H1 (cell line): ENCODE measurements around the gene EYA2. TPM values are rescaled to one million over a fixed set of nuclear protein-coding genes. Genes with fewer than 3 reads are reported as not detected.

ENCODE experiments used
- CTCF ChIA-PET: fragments of 300-600 bp; sonication (Branson Sonifier 250); formaldehyde crosslinking; loops from one replicate; lab custom pipeline; 2021; ENCODE audit not compliant: partially characterized antibody; lab: Charles Lee
- POLR2A ChIA-PET: fragments of 300-600 bp; sonication (Branson Sonifier 250); formaldehyde crosslinking; loops from one replicate; lab custom pipeline; 2021; ENCODE audit warnings: inconsistent platforms; ENCODE audit not compliant: partially characterized antibody; lab: Charles Lee
- DNase-seq, 2 experiments: peaks; one replicate each; pipeline versions ENCODE4 v3.0.0 to v3.0.0-alpha.2; 2010 to 2022; ENCODE audit warnings: low spot score in 2 of 2, low read depth in 1 of 2, mixed read lengths in 1 of 2
- FAIRE-seq: peaks from 2 replicates; lab custom pipeline; 2011; peaks lifted over from hg19 to GRCh38; lab: Jason Lieb, UNC
- H2AFZ ChIP-seq: 2 replicates; pipeline ENCODE4 v1.8.1; 2012; ENCODE audit warnings: low read length, inconsistent platforms
- H2AK5ac ChIP-seq: 2 replicates; pipeline ENCODE4 v1.6.1; 2013; ENCODE audit warnings: low read depth, low read length
- H2BK120ac ChIP-seq: replicated peaks from 2 replicates; pipeline ENCODE3; 2013; ENCODE audit warnings: low read depth, low read length, inconsistent platforms
- H2BK12ac ChIP-seq: 2 replicates; pipeline ENCODE4 v1.6.1; 2013; ENCODE audit warnings: low read depth, low read length
- H2BK15ac ChIP-seq: 2 replicates; pipeline ENCODE4 v1.6.1; 2013; ENCODE audit warnings: low read length
- H2BK20ac ChIP-seq: 2 replicates; pipeline ENCODE4 v1.6.1; 2013; ENCODE audit warnings: low read length
- H2BK5ac ChIP-seq: 2 replicates; pipeline ENCODE4 v1.6.1; 2013; ENCODE audit warnings: low read depth, low read length
- H3K14ac ChIP-seq: 2 replicates; pipeline ENCODE4 v1.6.1; 2013; ENCODE audit warnings: inconsistent platforms; ENCODE audit not compliant: insufficient read length
- H3K18ac ChIP-seq: 2 replicates; pipeline ENCODE4 v1.6.1; 2013; ENCODE audit warnings: low read length; ENCODE audit errors: extremely low read depth
- H3K23ac ChIP-seq: 2 replicates; pipeline ENCODE4 v1.6.1; 2013; ENCODE audit warnings: inconsistent platforms; ENCODE audit not compliant: insufficient read length
- H3K23me2 ChIP-seq: 2 replicates; pipeline ENCODE4 v1.6.1; 2013; ENCODE audit warnings: low read depth, low read length
- H3K27ac ChIP-seq: 2 replicates; pipeline ENCODE4 v1.6.1; 2011; ENCODE audit warnings: low read depth, low read length, inconsistent platforms
- H3K27me3 ChIP-seq, 4 experiments: replicated peaks in 1 of 4; 1 replicate in 1 of 4; 2 replicates in 3 of 4; pipeline versions ENCODE4 v1.6.1 to v1.8.1; 2011 to 2013; ENCODE audit warnings: low read length in 3 of 4, mild to moderate bottlenecking in 3 of 4, inconsistent platforms in 2 of 4, mixed read lengths in 2 of 4, moderate library complexity in 1 of 4; ENCODE audit not compliant: control insufficient read depth in 3 of 4, insufficient read depth in 3 of 4; ENCODE audit errors: extremely low read depth in 1 of 4
- H3K36me3 ChIP-seq, 4 experiments: 2 replicates each; pipeline versions ENCODE4 v1.6.1 to v1.8.1; 2011 to 2013; ENCODE audit warnings: mild to moderate bottlenecking in 4 of 4, low read length in 3 of 4, moderate library complexity in 2 of 4, control low read depth in 1 of 4, inconsistent platforms in 1 of 4; ENCODE audit not compliant: insufficient read depth in 4 of 4, control insufficient read depth in 2 of 4
- H3K4ac ChIP-seq: replicated peaks from 2 replicates; pipeline ENCODE3; 2013; ENCODE audit warnings: low read length, low read depth, mixed read lengths, inconsistent platforms; ENCODE audit not compliant: insufficient read length
- H3K4me1 ChIP-seq, 4 experiments: replicated peaks in 1 of 4; 1 replicate in 1 of 4; 2 replicates in 3 of 4; pipeline versions ENCODE4 v1.6.1 to v1.8.1; 2011 to 2013; ENCODE audit warnings: low read length in 3 of 4, inconsistent platforms in 2 of 4, mixed read lengths in 1 of 4; ENCODE audit not compliant: insufficient read depth in 4 of 4, control insufficient read depth in 3 of 4
- H3K4me2 ChIP-seq, 2 experiments: 2 replicates each; pipeline versions ENCODE4 v1.6.1 to v1.8.1; 2011 to 2013; ENCODE audit warnings: low read depth in 2 of 2, low read length in 2 of 2, control low read depth in 1 of 2, inconsistent platforms in 1 of 2, mild to moderate bottlenecking in 1 of 2; ENCODE audit not compliant: insufficient read depth in 1 of 2
- H3K4me3 ChIP-seq, 4 experiments: fragments of 200-600, 300-600 bp in 1 of 4; sonication (generic), shearing (Covaris generic), sonication (Bioruptor Twin) in 1 of 4; 2 replicates each; pipeline versions ENCODE4 v1.5.1 to v1.8.1; 2011 to 2016; ENCODE audit warnings: low read length in 4 of 4, low read depth in 3 of 4, control low read depth in 2 of 4, inconsistent platforms in 2 of 4, mild to moderate bottlenecking in 2 of 4, mixed read lengths in 1 of 4, moderate library complexity in 1 of 4; ENCODE audit not compliant: insufficient read depth in 2 of 4; ENCODE audit errors: extremely low read depth in 1 of 4
- H3K56ac ChIP-seq: replicated peaks from 2 replicates; pipeline ENCODE3; 2013; ENCODE audit warnings: low read depth, mild to moderate bottlenecking, mixed read lengths, low read length, inconsistent platforms; ENCODE audit not compliant: insufficient read length
- H3K79me1 ChIP-seq: 2 replicates; pipeline ENCODE4 v1.6.1; 2013; ENCODE audit warnings: low read depth, low read length, control low read depth
- H3K79me2 ChIP-seq, 2 experiments: 2 replicates each; pipeline versions ENCODE4 v1.6.1 to v1.8.1; 2012 to 2013; ENCODE audit warnings: low read length in 2 of 2, mild to moderate bottlenecking in 2 of 2, inconsistent platforms in 1 of 2; ENCODE audit not compliant: insufficient read depth in 2 of 2, control insufficient read depth in 1 of 2
- H3K9ac ChIP-seq, 4 experiments: replicated peaks in 1 of 4; 1 replicate in 1 of 4; 2 replicates in 3 of 4; pipeline versions ENCODE4 v1.6.1 to v1.8.1; 2011 to 2013; ENCODE audit warnings: low read depth in 3 of 4, low read length in 3 of 4, control low read depth in 2 of 4, mild to moderate bottlenecking in 2 of 4, moderate library complexity in 2 of 4, inconsistent platforms in 1 of 4; ENCODE audit errors: extremely low read depth in 1 of 4
- H3K9me3 ChIP-seq, 2 experiments: 2 replicates each; pipeline versions ENCODE4 v1.6.1 to v1.8.1; 2012 to 2013; ENCODE audit warnings: mild to moderate bottlenecking in 2 of 2, moderate library complexity in 2 of 2, control low read depth in 1 of 2, inconsistent platforms in 1 of 2, low read depth in 1 of 2, low read length in 1 of 2, mixed read lengths in 1 of 2; ENCODE audit not compliant: insufficient read depth in 2 of 2
- H4K20me1 ChIP-seq, 2 experiments: replicated peaks in 1 of 2; 2 replicates each; pipeline versions ENCODE3 to v1.8.1; 2011 to 2013; ENCODE audit warnings: inconsistent platforms in 2 of 2, low read length in 2 of 2, mild to moderate bottlenecking in 1 of 2; ENCODE audit not compliant: insufficient read depth in 2 of 2, control insufficient read depth in 1 of 2
- H4K5ac ChIP-seq: 2 replicates; pipeline ENCODE4 v1.6.1; 2013; ENCODE audit warnings: low read length, low read depth, mixed read lengths, inconsistent platforms; ENCODE audit not compliant: insufficient read length
- H4K8ac ChIP-seq: 2 replicates; pipeline ENCODE4 v1.8.0; 2013; ENCODE audit warnings: mild to moderate bottlenecking, moderate library complexity, low read length, inconsistent platforms; ENCODE audit not compliant: insufficient read depth; ENCODE audit errors: extremely low read depth
- H4K91ac ChIP-seq: replicated peaks from 2 replicates; pipeline ENCODE3; 2013; ENCODE audit warnings: low read length, mixed read lengths, inconsistent platforms; ENCODE audit not compliant: insufficient read length
- ASH2L ChIP-seq: fragments of 200-600, 300-600 bp; sonication (generic); IDR thresholded peaks from one replicate; pipeline ENCODE4 v1.7.1; 2017; ENCODE audit warnings: low read length
- CBX5 ChIP-seq: fragments of 300-800, 300-1000 bp; sonication (generic); IDR thresholded peaks from 2 replicates; pipeline ENCODE4 v1.7.1; 2016; ENCODE audit warnings: antibody characterized with exemption, low read length, low read depth
- CBX8 ChIP-seq: fragments of 300-800, 300-1000 bp; sonication (generic); IDR thresholded peaks from 2 replicates; pipeline ENCODE4 v1.7.1; 2016; ENCODE audit warnings: low read depth, low read length, borderline replicate concordance
- GABPA ChIP-seq: IDR thresholded peaks from 2 replicates; pipeline ENCODE4 v1.6.1; 2011; ENCODE audit warnings: mild to moderate bottlenecking, low read length, moderate library complexity, borderline replicate concordance; ENCODE audit not compliant: insufficient read depth
- HDAC6 ChIP-seq: IDR thresholded peaks from one replicate; pipeline ENCODE4 v1.7.1; 2012; ENCODE audit warnings: low read depth, mild to moderate bottlenecking, inconsistent platforms, low read length, moderate library complexity
- JUN ChIP-seq: IDR thresholded peaks from 2 replicates; pipeline ENCODE4 v1.6.1; 2011; ENCODE audit warnings: low read depth, mild to moderate bottlenecking, improper control_type of control experiment, low read length
- KDM4A ChIP-seq: IDR thresholded peaks from one replicate; pipeline ENCODE4 v1.7.1; 2012; ENCODE audit warnings: low read depth, mild to moderate bottlenecking, moderate library complexity, low read length, inconsistent platforms; ENCODE audit not compliant: severe bottlenecking
- POLR2A ChIP-seq, 2 experiments: IDR thresholded peaks; 1 replicate in 1 of 2; 2 replicates in 1 of 2; pipeline ENCODE4 v1.6.1; 2011; ENCODE audit warnings: low read depth in 2 of 2, low read length in 2 of 2, mild to moderate bottlenecking in 2 of 2; ENCODE audit errors: control extremely low read depth in 1 of 2
- RFX5 ChIP-seq: IDR thresholded peaks from 2 replicates; pipeline ENCODE4 v1.6.1; 2011; ENCODE audit warnings: low read depth, low read length, improper control_type of control experiment, borderline replicate concordance
- RNF2 ChIP-seq: fragments of 200-900, 300-1000 bp; sonication (generic); IDR thresholded peaks from 2 replicates; pipeline ENCODE4 v1.7.1; 2016; ENCODE audit warnings: borderline replicate concordance, low read depth, mild to moderate bottlenecking, antibody characterized with exemption, low read length; ENCODE audit not compliant: poor library complexity, severe bottlenecking; ENCODE audit errors: missing control alignments
- SIRT6 ChIP-seq: IDR thresholded peaks from one replicate; pipeline ENCODE4 v1.7.1; 2012; ENCODE audit warnings: low read length, inconsistent platforms
- SIX5 ChIP-seq: IDR thresholded peaks from 2 replicates; pipeline ENCODE4 v1.6.1; 2011; ENCODE audit warnings: mild to moderate bottlenecking, low read depth, low read length
- TCF12 ChIP-seq: IDR thresholded peaks from 2 replicates; pipeline ENCODE4 v1.6.1; 2011; ENCODE audit warnings: low read depth, mild to moderate bottlenecking, low read length
- TEAD4 ChIP-seq: IDR thresholded peaks from 2 replicates; pipeline ENCODE4 v1.6.1; 2012; ENCODE audit warnings: low read depth, low read length, inconsistent platforms, mixed read lengths
- YY1 ChIP-seq: IDR thresholded peaks from 2 replicates; pipeline ENCODE4 v1.6.1; 2011; ENCODE audit warnings: low read depth, mild to moderate bottlenecking, low read length
- WGBS, 2 experiments: shearing (Covaris generic) in 1 of 2; methylation state at CpG; one replicate each; pipeline versions ENCODE4 v1.1.6 to v1.1.7; 2013 to 2015; ENCODE audit warnings: low lambda C conversion rate in 2 of 2, mixed read lengths in 2 of 2, inconsistent platforms in 1 of 2, low coverage in 1 of 2, missing lambda C conversion rate in 1 of 2; ENCODE audit not compliant: insufficient replicate concordance in 2 of 2, insufficient coverage in 1 of 2, insufficient read length in 1 of 2; ENCODE audit errors: extremely low coverage in 1 of 2, missing lambda C conversion rate in 1 of 2; 5-methylcytosine and 5-hydroxymethylcytosine counted together
- polyA plus RNA-seq, 7 experiments: library from polyadenylated mRNA; depleted of rRNA in 3 of 7; stranded (reverse) in 5 of 7; unstranded in 2 of 7; fragments of >200 nt in 5 of 7; fragments of 200-250 nt in 2 of 7; gene quantifications; 1 replicate in 5 of 7; 2 replicates in 1 of 7; 4 replicates in 1 of 7; pipeline versions ENCODE4 v1.2.1 to v1.2.3, GENCODE V29; 2011 to 2013; ENCODE audit warnings: missing spikeins in 2 of 7, mixed read lengths in 2 of 7
- total RNA-seq: library from RNA; stranded (reverse); fragmentation: NEBNext Ultra II Directional; extraction: Animal tissue kit (Norgen Biotek cat#: 25700); gene quantifications from 2 replicates; pipeline ENCODE4 v1.2.1, GENCODE V29; 2021

Gene EYA2
- total and polyA plus RNA-seq, 2 of the 8 experiments (the other 6 are each of a cell fraction or from before 2014, with no cell fraction given): 1.6 to 1.7 TPM

GRCh38 chr20:47198996-47199552 lies 304.4 kb downstream of the EYA2 start:
- POLR2A ChIA-PET: no interaction called here
- Histone ChIP-seq H3K18ac (no peak overlapping the region), H3K9me3 (no peaks in the 10 kb centered on the region), H2BK12ac (no peak overlapping the region), H3K79me2 (no peaks in the 10 kb centered on the region), H2BK5ac (no peak overlapping the region), H3K27ac (no peak overlapping the region), H3K23ac (no peak overlapping the region), H4K5ac (no peak overlapping the region), H3K4me3 (no peak overlapping the region), H3K36me3 (no peaks in the 10 kb centered on the region), H3K4me1 (peaks cover 0 to 3% (median under 1%) of the 10 kb centered on the region in 4 experiments; a peak in 3 of 7 replicates), H2AFZ (no peak overlapping the region), H3K27me3 (no peaks in the 10 kb centered on the region), H4K8ac (no peak overlapping the region), H2BK20ac (no peak overlapping the region), H2BK15ac (no peak overlapping the region), H2AK5ac (no peak overlapping the region), H3K4me2 (no peak overlapping the region), H4K91ac (no peak overlapping the region), H3K56ac (no peak overlapping the region), H3K14ac (no peak overlapping the region), H2BK120ac (no peak overlapping the region), H3K23me2 (no peaks in the 10 kb centered on the region), H4K20me1 (no peaks in the 10 kb centered on the region), H3K9ac (no peak overlapping the region), H3K4ac (no peak overlapping the region), H3K79me1 (no peaks in the 10 kb centered on the region)
- DNase-seq (no peak), FAIRE-seq (no peak)
- CTCF ChIA-PET: interaction anchor here (0.9 to 4.5 kb wide), 6 partner anchors 10 to 198 kb away, joined by 3 to 17 read pairs (median 4); no protein-coding TSS in a partner anchor
- 91% methylated on average over 13 of the region's 14 CpGs; no CpG with 5 or more reads in 1 of the 2 experiments for WGBS, 2 experiments
- TF ChIP-seq CBX8 (no peak), POLR2A (IDR thresholded peaks at IDR 0.05; ENCODE audit: control extremely low read depth in 1 of 2, low read depth in 2 of 2, low read length in 2 of 2) (no peak), ASH2L (no peak), KDM4A (no peak), RNF2 (no peak), HDAC6 (no peak), SIX5 (no peak), CBX5 (no peak), GABPA (no peak), JUN (no peak), SIRT6 (no peak), TEAD4 (no peak), RFX5 (no peak), TCF12 (no peak), YY1 (no peak)
